DMS 273 (cell line): ENCODE data around the gene CAPZA1.

Experiments
- DNase-seq: peaks from one replicate; lab custom pipeline; 2025; ENCODE audit not compliant: unreplicated experiment; lab: John Stamatoyannopoulos, UW

CAPZA1 gene

GRCh38 chr1:112713466-112714312, 94.1 kb downstream of the CAPZA1 start:
- peak; percentile 43 for DNase-seq

GRCh38 chr1:112714313-112715263, 95.0 kb downstream of the CAPZA1 start:
- DNase-seq: peak; percentile 65

DNA sequence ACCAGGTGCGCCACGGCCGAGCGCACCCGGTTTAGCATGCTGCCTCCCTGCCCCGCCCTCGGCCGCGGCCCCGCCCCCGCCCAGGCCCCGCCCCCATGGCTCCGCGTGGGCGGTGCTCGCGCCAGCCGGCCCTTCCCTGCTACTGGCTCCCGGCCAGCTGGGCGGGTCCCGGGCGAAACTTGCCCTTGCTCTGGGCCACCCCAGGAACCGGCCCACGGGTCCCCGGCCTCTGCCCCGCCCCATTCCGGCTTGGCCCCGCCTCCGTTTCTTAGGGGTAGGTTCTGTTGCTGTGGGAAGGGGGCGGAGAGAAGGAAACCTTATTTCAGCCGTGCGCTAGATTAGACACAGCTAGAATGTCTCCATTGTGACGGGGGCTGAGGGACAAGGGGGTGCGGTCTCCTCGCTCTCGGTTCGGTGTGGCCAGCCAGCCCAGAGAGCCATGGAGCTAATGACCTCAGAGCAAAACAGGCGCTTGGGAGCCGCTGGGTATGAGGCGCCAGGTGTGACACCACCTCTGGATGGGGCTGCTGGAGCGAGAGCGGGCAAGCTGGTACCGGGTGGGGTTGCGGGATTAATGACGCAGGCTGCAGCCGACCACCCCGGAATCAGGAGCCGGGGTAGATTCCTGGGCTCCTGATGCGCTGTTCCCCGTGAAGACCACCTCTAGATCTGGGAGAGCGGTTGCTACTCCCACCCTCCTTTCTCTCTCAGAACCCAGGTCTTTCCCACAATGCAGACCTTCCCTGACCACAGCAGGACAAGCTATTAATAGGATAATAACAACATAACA, 95.8 kb downstream of the CAPZA1 start, which contains the start of gene PPM1J:
TSS of gene PPM1J (minus strand) at position 69 of the 790 bp plus-strand sequence. CDS start at position 38, 31 bp downstream.
- peak; percentile 95 for DNase-seq

GRCh38 chr1:112716133-112716720, 96.6 kb downstream of the CAPZA1 start:
- peak; percentile 95 for DNase-seq

GRCh38 chr1:112717263-112717873, 97.7 kb downstream of the CAPZA1 start:
- DNase-seq: no peak

- DNase-seq: peak; percentile 94
Observed at GRCh38 chr1:112718691-112719418, 99.2 kb downstream of the CAPZA1 start.

DNA sequence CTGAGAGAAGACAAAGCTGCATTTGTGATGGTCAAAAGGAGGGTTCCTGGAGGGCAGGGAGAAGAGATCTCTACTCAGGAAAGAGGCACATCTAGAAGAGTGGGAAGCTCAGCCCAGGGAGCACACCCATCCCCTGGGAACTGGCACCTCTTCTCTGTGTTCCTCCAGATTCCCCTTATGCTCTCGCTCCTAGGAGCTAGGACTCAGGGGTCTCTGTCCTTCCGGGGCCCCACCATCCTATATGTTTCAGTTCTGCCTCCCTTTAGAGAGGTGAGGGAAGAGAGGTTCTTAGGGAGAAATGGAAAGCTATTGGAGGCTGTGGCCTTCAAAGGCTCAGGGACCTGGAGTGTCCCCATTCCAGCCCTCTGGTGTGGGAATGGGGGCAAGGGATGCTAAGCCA, 100.1 kb downstream of the CAPZA1 start:
- DNase-seq: no peak

GRCh38 chr1:112720800-112721199, 101.2 kb downstream of the CAPZA1 start:
- DNase-seq: no peak
